Left ventricle myocardium inferior (tissue), 1 donor: ENCODE data around the gene PRKD3. TPM values are rescaled to one million over a fixed set of nuclear protein-coding genes. Genes with fewer than 3 reads are reported as not detected.

ENCODE experiments used
- total RNA-seq: library from RNA; stranded (reverse); fragmentation: NEBNext Ultra II Directional; extraction: Animal tissue kit (Norgen Biotek cat#: 25700); gene quantifications from one replicate; pipeline ENCODE4 v1.2.1, GENCODE V29; 2021
- donor health status: DM: no; HTN: yes; CAD: no; lungs with severe emphysema.

PRKD3 gene
- total RNA-seq, 1 donor from 2014 or later: 14.8 TPM

Other genes starting within 250 kb of the PRKD3 start
- 20.0 TPM for gene HEATR5B, start 240.5 kb downstream of the PRKD3 start, total RNA-seq
- 6.3 TPM for gene GPATCH11, start 240.3 kb downstream of the PRKD3 start, total RNA-seq
- gene EIF2AK2, start 167.9 kb downstream of the PRKD3 start, total RNA-seq: 23.8 TPM
- gene SULT6B1, start 136.2 kb downstream of the PRKD3 start, total RNA-seq: not detected
- gene CEBPZOS, start 128.3 kb downstream of the PRKD3 start, total RNA-seq: 61.3 TPM
- 25.3 TPM for gene CEBPZ, start 93.2 kb downstream of the PRKD3 start, total RNA-seq
- gene NDUFAF7, start 93.2 kb downstream of the PRKD3 start, total RNA-seq: 27.5 TPM
- gene QPCT, start 19.8 kb upstream of the PRKD3 start, total RNA-seq: 2.0 TPM